HepG2 (cell line): ENCODE data around the gene ACADVL. TPM values are rescaled to one million over a fixed set of nuclear protein-coding genes. Genes with fewer than 3 reads are reported as not detected.

ENCODE experiments used
- CHD2 ChIP-seq: IDR thresholded peaks from 2 replicates; pipeline ENCODE4 v1.6.1; 2011; ENCODE audit warnings: low read depth, low read length, improper control_type of control experiment
- DRAP1 ChIP-seq: IDR thresholded peaks from 2 replicates; pipeline ENCODE4 v1.6.1; 2016; ENCODE audit warnings: missing genetic modification reagents, missing compliant biosample characterization
- ELK4 ChIP-seq: sonication (generic); formaldehyde crosslinking; IDR thresholded peaks from 2 replicates; pipeline ENCODE4 v1.9.0; 2021; ENCODE audit warnings: missing genetic modification reagents, borderline replicate concordance
- GMEB2 ChIP-seq: IDR thresholded peaks from 2 replicates; pipeline ENCODE4 v1.6.1; 2016; ENCODE audit warnings: missing biosample characterization, missing genetic modification reagents, low read depth
- HMG20A ChIP-seq: IDR thresholded peaks from 2 replicates; pipeline ENCODE4 v1.6.1; 2016; ENCODE audit warnings: borderline replicate concordance
- PAX8 ChIP-seq: sonication (generic); formaldehyde crosslinking; IDR thresholded peaks from 2 replicates; pipeline ENCODE4 v1.8.0; 2022; ENCODE audit warnings: mild to moderate bottlenecking, missing genetic modification reagents, borderline replicate concordance
- PHF8 ChIP-seq: sonication (generic); formaldehyde crosslinking; IDR thresholded peaks from 2 replicates; pipeline ENCODE4 v1.5.0; 2020; ENCODE audit warnings: missing genetic modification reagents
- POGK ChIP-seq: sonication (generic); formaldehyde crosslinking; conservative IDR thresholded peaks from 2 replicates; pipeline ENCODE4 v1.8.0; 2022; ENCODE audit warnings: mild to moderate bottlenecking, moderate library complexity, missing genetic modification reagents
- POLR2AphosphoS5 ChIP-seq: IDR thresholded peaks from 2 replicates; pipeline ENCODE4 v1.6.1; 2012; ENCODE audit warnings: low read depth, low read length
- RARA ChIP-seq: IDR thresholded peaks from 2 replicates; pipeline ENCODE4 v1.6.1; 2016; ENCODE audit warnings: missing genetic modification reagents, missing compliant biosample characterization
- REST ChIP-seq, 2 experiments: IDR thresholded peaks; 2 replicates each; pipeline ENCODE4 v1.6.1; 2011 to 2012; ENCODE audit warnings: low read length in 2 of 2, borderline replicate concordance in 1 of 2, low read depth in 1 of 2, mild to moderate bottlenecking in 1 of 2, moderate library complexity in 1 of 2
- SNAPC5 ChIP-seq: sonication (generic); formaldehyde crosslinking; IDR thresholded peaks from 2 replicates; pipeline ENCODE4 v1.8.1; 2023; ENCODE audit warnings: mild to moderate bottlenecking, missing genetic modification reagents, borderline replicate concordance
- TAF15 ChIP-seq: fragments of 200-400 bp; formaldehyde crosslinking; IDR thresholded peaks from one replicate; pipeline ENCODE4 v1.6.1; 2018; ENCODE audit warnings: mild to moderate bottlenecking, low read depth, low read length; ENCODE audit not compliant: poor library complexity, severe bottlenecking
- ZBTB21 ChIP-seq: sonication (generic); formaldehyde crosslinking; IDR thresholded peaks from 2 replicates; pipeline ENCODE4 v1.4.0; 2020; ENCODE audit warnings: missing genetic modification reagents
- ZNF160 ChIP-seq: sonication (generic); formaldehyde crosslinking; IDR thresholded peaks from 2 replicates; pipeline ENCODE4 v1.8.0; 2022; ENCODE audit warnings: mild to moderate bottlenecking, inconsistent platforms, missing genetic modification reagents
- ZNF24 ChIP-seq: fragments of 450-650 bp; IDR thresholded peaks from 2 replicates; pipeline ENCODE4 v1.6.1; 2017; ENCODE audit warnings: antibody characterized with exemption, mild to moderate bottlenecking
- ZNF33B ChIP-seq: sonication (generic); formaldehyde crosslinking; IDR thresholded peaks from 2 replicates; pipeline ENCODE4 v1.5.1; 2020; ENCODE audit warnings: mild to moderate bottlenecking, missing genetic modification reagents
- ZNF460 ChIP-seq: sonication (generic); formaldehyde crosslinking; IDR thresholded peaks from 2 replicates; pipeline ENCODE4 v1.5.1; 2020; ENCODE audit warnings: missing genetic modification reagents, mild to moderate bottlenecking, borderline replicate concordance
- ZNF510 ChIP-seq: sonication (generic); formaldehyde crosslinking; IDR thresholded peaks from 2 replicates; pipeline ENCODE4 v1.4.0; 2020; ENCODE audit warnings: low read depth, mild to moderate bottlenecking, missing genetic modification reagents
- ZNF564 ChIP-seq: sonication (generic); formaldehyde crosslinking; IDR thresholded peaks from 2 replicates; pipeline ENCODE4 v1.8.1; 2023; ENCODE audit warnings: mild to moderate bottlenecking, missing genetic modification reagents
- polyA plus RNA-seq, 8 experiments: library from polyadenylated mRNA; depleted of rRNA in 3 of 8; stranded (reverse) in 7 of 8; unstranded in 1 of 8; fragments of >200 nt; fragmentation: Illumina TruSeq in 4 of 8; extraction: Trizol in 4 of 8; gene quantifications; 2 replicates each; pipeline versions ENCODE4 v1.2.1 to v1.2.3, GENCODE V29; 2011 to 2016; ENCODE audit warnings: low read depth in 4 of 8, missing spikeins in 1 of 8, mixed read lengths in 1 of 8; ENCODE audit not compliant: insufficient read depth in 1 of 8
- total RNA-seq, 5 experiments: library from RNA; depleted of rRNA; stranded (reverse); fragments of >200 nt; fragmentation: Illumina TruSeq; extraction: Trizol; gene quantifications; 2 replicates each; pipeline ENCODE4 v1.2.3, GENCODE V29; 2016; ENCODE audit warnings: low read depth in 1 of 5

ACADVL gene
- total and polyA plus RNA-seq, 2 of the 13 experiments (the other 11 are each of a cell fraction or from before 2014, with no cell fraction given): 219 to 412 TPM

GRCh38 chr17:7177954-7178477 lies 41.7 kb upstream of the ACADVL start (continued):
- no peak for TF ChIP-seq ELK4 (CRISPR knock-in tag)
- TF ChIP-seq HMG20A (CRISPR knock-in tag): no peak
- TF ChIP-seq ZNF160 (CRISPR knock-in tag): peak; percentile 51; the same call in 1 of the 2 replicates
- TF ChIP-seq CHD2: no peak
- TF ChIP-seq TAF15: no peak
- no peak for TF ChIP-seq REST (IDR thresholded peaks at IDR 0.05; ENCODE audit: borderline replicate concordance in 1 of 2, low read depth in 1 of 2, low read length in 2 of 2)
- TF ChIP-seq ZNF564 (CRISPR knock-in tag): no peak
- no peak for TF ChIP-seq ZNF460 (CRISPR knock-in tag)
- TF ChIP-seq ZBTB21 (CRISPR knock-in tag): peak; percentile 96
- no peak for TF ChIP-seq RARA (CRISPR knock-in tag)
- peak; percentile 58 for TF ChIP-seq DRAP1 (CRISPR knock-in tag)
- TF ChIP-seq POLR2AphosphoS5: peak; percentile 76
- no peak for TF ChIP-seq ZNF510
- no peak for TF ChIP-seq POGK
- no peak for TF ChIP-seq GMEB2
- TF ChIP-seq PHF8 (CRISPR knock-in tag): peak; percentile 24
- no peak for TF ChIP-seq PAX8 (CRISPR knock-in tag)
- TF ChIP-seq ZNF33B (CRISPR knock-in tag): no peak
- no peak for TF ChIP-seq ZNF24
- no peak for TF ChIP-seq SNAPC5
